GM23338 (cell line): ENCODE results near the gene PARD6B.

Source experiments
- CTCF ChIP-seq, 2 experiments: fragments of 200-600 bp in 1 of 2; sonication (generic) in 1 of 2; conservative IDR thresholded peaks; 2 replicates each; pipeline versions ENCODE4 v1.5.1 to v1.6.1; 2016 to 2017; ENCODE audit warnings: antibody characterized with exemption in 2 of 2, low read depth in 2 of 2, mild to moderate bottlenecking in 2 of 2, moderate library complexity in 1 of 2
- EZH2phosphoT487 ChIP-seq: fragments of 200-600 bp; sonication (generic); IDR thresholded peaks from one replicate; pipeline ENCODE4 v1.8.1; 2018; ENCODE audit warnings: antibody characterized with exemption; ENCODE audit not compliant: unreplicated experiment

DNA sequence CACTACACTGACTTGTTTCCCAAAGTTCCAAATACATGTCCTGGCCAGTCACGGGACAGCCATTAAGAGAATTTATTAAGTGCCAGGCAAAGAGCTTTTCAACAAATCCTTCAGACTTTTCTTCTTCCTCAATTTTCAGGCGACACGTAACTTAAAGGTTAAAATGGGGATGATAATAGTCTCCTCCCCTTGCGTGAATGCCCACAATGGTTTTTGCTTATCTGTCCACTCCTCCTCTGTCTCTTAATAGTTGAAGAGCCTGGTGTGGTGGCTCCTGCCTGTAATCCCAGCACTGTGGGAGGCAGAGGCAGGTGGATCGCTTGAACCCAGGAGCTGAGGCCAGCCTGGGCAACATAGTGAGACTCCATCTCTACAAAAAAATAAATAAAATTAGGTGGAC lies 11.4 kb upstream of the PARD6B start:
- no peak for TF ChIP-seq EZH2phosphoT487
- TF ChIP-seq CTCF (conservative IDR thresholded peaks at IDR 0.05; ENCODE audit: low read depth in 2 of 2): no peak
